Panc1 (cell line): ENCODE data around the gene CIB1. TPM values are rescaled to one million over a fixed set of nuclear protein-coding genes. Genes with fewer than 3 reads are reported as not detected.
A peak's percentile ranks its signal among the peaks of the same experiment; 100 is the strongest.

Experiments used
- ATAC-seq: fragments of 200-7000 bp; cut with Tn5 transposase; 2 replicates; pipeline ENCODE4 v1.9.1; 2020; ENCODE audit warnings: mild to moderate bottlenecking, moderate library complexity
- BruUV-seq: library from RNA; stranded (reverse); fragments of 400-500 nt; replicated peaks from 2 replicates; lab custom pipeline; 2021; lab: Mats Ljungman, UMichigan
- CTCF ChIA-PET: fragments of 300-600 bp; sonication (Branson Sonifier 250); formaldehyde crosslinking; loops from one replicate; lab custom pipeline; 2022; ENCODE audit warnings: antibody characterized with exemption; lab: Charles Lee
- POLR2A ChIA-PET: fragments of 300-600 bp; sonication (Branson Sonifier 250); formaldehyde crosslinking; loops from one replicate; lab custom pipeline; 2022; ENCODE audit warnings: antibody characterized with exemption; lab: Charles Lee
- DNase-seq: peaks from one replicate; pipeline ENCODE4 v3.0.0-alpha.2; 2010; ENCODE audit warnings: low read depth, low spot score
- H3K27ac ChIP-seq: 2 replicates; pipeline ENCODE4 v1.5.1; 2011; ENCODE audit warnings: mild to moderate bottlenecking, low read length, inconsistent platforms
- H3K27me3 ChIP-seq: fragments of 200-500 bp; sonication (Bioruptor generic); 2 replicates; pipeline ENCODE4 v1.6.0; 2014; ENCODE audit warnings: low read length, inconsistent platforms; ENCODE audit not compliant: control insufficient read depth, insufficient read depth
- H3K36me3 ChIP-seq: fragments of 200-500 bp; sonication (Bioruptor generic); 2 replicates; pipeline ENCODE4 v1.5.1; 2014; ENCODE audit warnings: inconsistent platforms, mild to moderate bottlenecking, low read length, moderate library complexity; ENCODE audit not compliant: control insufficient read depth, insufficient read depth
- H3K4me1 ChIP-seq: 2 replicates; pipeline ENCODE4 v1.5.1; 2011; ENCODE audit warnings: inconsistent platforms, mild to moderate bottlenecking, low read length, moderate library complexity; ENCODE audit not compliant: control insufficient read depth, insufficient read depth
- H3K4me3 ChIP-seq, 2 experiments: 2 replicates each; pipeline ENCODE4 v1.5.1; 2011 to 2012; ENCODE audit warnings: low read depth in 2 of 2, low read length in 2 of 2, mild to moderate bottlenecking in 2 of 2, inconsistent platforms in 1 of 2, moderate library complexity in 1 of 2
- H3K9me3 ChIP-seq: fragments of 200-500 bp; sonication (Bioruptor generic); 2 replicates; pipeline ENCODE4 v1.5.1; 2014; ENCODE audit warnings: low read depth, mild to moderate bottlenecking, inconsistent platforms, low read length, moderate library complexity; ENCODE audit not compliant: control insufficient read depth, insufficient read depth
- CTCF ChIP-seq: fragments of 450-650 bp; IDR thresholded peaks from 2 replicates; pipeline ENCODE4 v1.5.1; 2017; ENCODE audit warnings: mild to moderate bottlenecking
- POLR2AphosphoS5 ChIP-seq: IDR thresholded peaks from 2 replicates; pipeline ENCODE4 v1.6.1; 2012; ENCODE audit warnings: mild to moderate bottlenecking, low read depth, low read length, moderate library complexity
- REST ChIP-seq, 2 experiments: IDR thresholded peaks; 2 replicates each; pipeline ENCODE4 v1.6.1; 2011 to 2012; ENCODE audit warnings: low read depth in 2 of 2, control low read depth in 1 of 2, low read length in 1 of 2, mild to moderate bottlenecking in 1 of 2, moderate library complexity in 1 of 2; ENCODE audit not compliant: insufficient read depth in 1 of 2
- SIN3A ChIP-seq: IDR thresholded peaks from 2 replicates; pipeline ENCODE4 v1.6.1; 2012; ENCODE audit warnings: low read depth, mild to moderate bottlenecking, low read length, moderate library complexity, borderline replicate concordance; ENCODE audit not compliant: insufficient read depth
- TCF7L2 ChIP-seq: IDR thresholded peaks from 2 replicates; pipeline ENCODE4 v1.6.1; 2011; ENCODE audit warnings: mild to moderate bottlenecking, low read depth, low read length, inconsistent platforms
- in situ Hi-C: cut with HindIII; loops from 2 replicates; pipeline ENCODE4 v1.10.0; 2016; ENCODE audit warnings: low sequenced_read_pairs, low pct_unique_long_range_greater_than_20kb
- intact Hi-C: fragments of 100-400 bp; cut with micrococcal nuclease; formaldehyde crosslinking; loops from one replicate; pipeline ENCODE4 v1.10.0; 2022; ENCODE audit not compliant: unreplicated experiment
- total RNA-seq: library from RNA; stranded (reverse); gene quantifications from one replicate; pipeline ENCODE4 v1.2.1, GENCODE V29; 2021; ENCODE audit not compliant: unreplicated experiment

Gene CIB1
- total RNA-seq, 1 experiment from 2014 or later: 193 TPM

- no peaks in the 10 kb centered on the region for H3K9me3 ChIP-seq
- POLR2A ChIA-PET: interaction anchor here (0.6 to 1.1 kb wide), 5 partner anchors 11 to 88 kb away, joined by 3 to 10 read pairs (median 4); partner anchors contain the start of gene SEMA4B
- no peak for DNase-seq
Observed at GRCh38 chr15:90189781-90190467, 43.8 kb downstream of the CIB1 start.

More at GRCh38 chr15:90189781-90190467, 43.8 kb downstream of the CIB1 start:
- peak; percentile 1 for ATAC-seq
- no peak overlapping the region for H3K4me3 ChIP-seq
- no peaks in the 10 kb centered on the region for H3K36me3 ChIP-seq
- CTCF ChIA-PET: no interaction called here
- in situ Hi-C loops: no loop called here
- H3K4me1 ChIP-seq: peaks cover 70% of the 10 kb centered on the region
- no peaks in the 10 kb centered on the region for H3K27me3 ChIP-seq
- no TSS peak for BruUV-seq
- TF ChIP-seq REST (IDR thresholded peaks at IDR 0.05; ENCODE audit: insufficient read depth in 1 of 2, low read depth in 2 of 2, low read length in 1 of 2): no peak
- TF ChIP-seq SIN3A: no peak
- TF ChIP-seq POLR2AphosphoS5: no peak
- TF ChIP-seq TCF7L2: no peak
- no peak for TF ChIP-seq CTCF
- H3K27ac ChIP-seq: peak overlapping the region; percentile 93
- intact Hi-C loops: no loop called here
